Neuron (in vitro differentiated cells): ENCODE measurements around the gene DCUN1D2.
"Not testable (repeated sequence)": the region's sequence is repeated elsewhere in the genome, so short reads cannot be mapped to it uniquely, and the experiment has no call there.

ENCODE experiments used
- H2AFZ ChIP-seq: one replicate; pipeline ENCODE4 v1.6.1; 2013; ENCODE audit warnings: low read depth, mild to moderate bottlenecking, inconsistent platforms, low read length, moderate library complexity
- H3K27me3 ChIP-seq: one replicate; pipeline ENCODE4 v1.6.1; 2013; ENCODE audit warnings: low read length; ENCODE audit not compliant: insufficient read depth
- H3K36me3 ChIP-seq: one replicate; pipeline ENCODE4 v1.6.1; 2013; ENCODE audit warnings: low read length; ENCODE audit not compliant: insufficient read depth
- H3K4me1 ChIP-seq: one replicate; pipeline ENCODE4 v1.6.1; 2013; ENCODE audit warnings: low read length; ENCODE audit not compliant: insufficient read depth
- H3K4me3 ChIP-seq: 2 replicates; pipeline ENCODE4 v1.5.1; 2013; ENCODE audit warnings: mild to moderate bottlenecking, low read length, moderate library complexity
- H3K9me3 ChIP-seq: one replicate; pipeline ENCODE4 v1.6.1; 2013; ENCODE audit warnings: low read length

The DCUN1D2 gene

DNA sequence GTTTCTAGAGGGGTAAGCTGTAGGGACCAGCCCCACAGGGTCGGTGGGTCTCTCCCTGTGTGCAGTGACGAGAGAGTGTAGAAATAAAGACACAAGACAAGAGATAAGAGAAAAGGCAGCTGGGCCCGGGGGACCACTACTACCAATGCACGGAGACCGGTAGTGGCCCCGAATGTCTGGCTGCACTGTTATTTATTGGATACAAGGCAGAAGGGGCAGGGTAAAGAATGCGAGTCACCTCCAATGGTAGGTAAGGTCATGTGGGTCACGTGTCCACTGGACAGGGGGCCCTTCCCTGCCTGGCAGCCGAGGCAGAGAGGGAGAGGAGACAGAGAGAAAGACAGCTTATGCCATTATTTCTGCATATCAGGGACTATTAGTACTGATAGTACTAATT is 40.2 kb downstream of the DCUN1D2 start:
- H3K27me3 ChIP-seq, H3K4me3 ChIP-seq: not testable (repeated sequence)
- H3K36me3 ChIP-seq: peaks cover 18% of the 10 kb centered on the region

DNA sequence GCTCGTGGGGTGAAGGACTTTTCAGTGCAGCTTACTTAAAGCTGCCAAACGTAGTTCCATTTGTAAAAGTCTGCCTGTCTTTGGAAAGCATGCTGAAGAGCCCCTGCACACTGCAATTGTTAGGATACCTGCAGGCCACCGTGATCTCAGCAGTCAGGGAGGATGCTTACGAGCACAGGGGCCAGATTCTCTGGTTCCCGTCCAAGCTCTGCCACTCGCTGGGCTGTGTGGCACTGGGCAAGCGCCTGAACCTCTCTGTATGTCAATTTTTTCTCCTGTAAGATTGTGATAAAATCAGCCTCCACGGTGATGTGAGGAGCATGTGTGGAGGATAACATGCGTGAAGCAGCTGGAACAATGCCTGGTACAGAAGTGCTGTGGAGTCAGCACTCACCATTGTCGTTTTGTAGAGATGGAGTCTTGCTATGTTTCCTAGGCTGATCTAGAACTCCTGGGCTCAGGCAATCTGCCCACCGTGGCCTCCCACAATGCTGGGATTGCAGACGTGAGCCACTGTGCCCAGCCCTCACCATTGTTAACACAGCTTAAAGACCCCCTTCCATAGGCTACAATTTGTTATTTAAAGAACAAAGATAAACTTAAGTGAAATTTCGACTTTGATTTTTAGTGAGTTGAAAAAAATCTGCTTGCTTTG is 40.7 kb downstream of the DCUN1D2 start:
- H3K4me3 ChIP-seq: no peak overlapping the region
- peaks cover 3% of the 10 kb centered on the region for H3K9me3 ChIP-seq
- peaks cover 2% of the 10 kb centered on the region for H3K4me1 ChIP-seq
- no peak overlapping the region for H2AFZ ChIP-seq
- no peaks in the 10 kb centered on the region for H3K27me3 ChIP-seq
- peaks cover 12% of the 10 kb centered on the region for H3K36me3 ChIP-seq

More for the DNA sequence above, 40.2 kb downstream of the DCUN1D2 start:
- H2AFZ ChIP-seq, H3K9me3 ChIP-seq, H3K4me1 ChIP-seq: not testable (repeated sequence)

DNA sequence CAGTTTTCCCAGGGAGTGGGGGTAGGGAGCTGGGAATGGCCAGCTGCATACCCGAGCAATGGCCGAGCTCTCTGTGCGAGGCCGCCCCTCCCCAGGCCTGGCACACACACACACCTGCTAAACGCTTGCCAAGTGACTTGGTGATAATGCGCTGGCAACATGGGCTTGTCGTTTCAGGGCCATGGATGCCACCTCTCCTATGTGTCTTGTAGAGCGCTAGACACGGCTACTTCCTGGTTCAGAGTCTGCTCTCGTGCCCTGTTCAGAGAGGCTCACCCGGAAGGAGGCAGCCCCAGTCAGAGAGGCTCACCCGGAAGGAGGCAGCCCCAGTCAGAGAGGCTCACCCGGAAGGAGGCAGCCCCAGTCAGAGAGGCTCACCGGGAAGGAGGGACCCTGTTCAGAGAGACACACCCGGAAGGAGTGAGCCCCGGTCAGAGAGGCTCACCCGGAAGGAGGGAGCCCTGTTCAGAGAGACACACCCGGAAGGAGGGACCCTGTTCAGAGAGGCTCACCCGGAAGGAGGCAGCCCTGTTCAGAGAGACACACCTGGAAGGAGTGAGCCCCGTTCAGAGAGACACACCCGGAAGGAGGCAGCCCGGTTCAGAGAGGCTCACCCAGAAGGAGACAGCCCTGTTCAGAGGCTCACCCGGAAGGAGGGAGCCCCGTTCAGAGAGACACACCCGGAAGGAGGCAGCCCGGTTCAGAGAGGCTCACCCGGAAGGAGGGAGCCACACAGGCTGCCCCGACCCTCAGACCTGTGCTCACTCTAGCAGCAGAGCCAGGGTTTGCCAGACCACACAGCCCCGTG is 41.4 kb downstream of the DCUN1D2 start:
- Histone ChIP-seq H2AFZ (no peak overlapping the region), H3K9me3 (peaks cover 6% of the 10 kb centered on the region), H3K27me3 (no peaks in the 10 kb centered on the region), H3K4me1 (peaks cover 2% of the 10 kb centered on the region), H3K4me3 (no peak overlapping the region), H3K36me3 (peaks cover 8% of the 10 kb centered on the region)

DNA sequence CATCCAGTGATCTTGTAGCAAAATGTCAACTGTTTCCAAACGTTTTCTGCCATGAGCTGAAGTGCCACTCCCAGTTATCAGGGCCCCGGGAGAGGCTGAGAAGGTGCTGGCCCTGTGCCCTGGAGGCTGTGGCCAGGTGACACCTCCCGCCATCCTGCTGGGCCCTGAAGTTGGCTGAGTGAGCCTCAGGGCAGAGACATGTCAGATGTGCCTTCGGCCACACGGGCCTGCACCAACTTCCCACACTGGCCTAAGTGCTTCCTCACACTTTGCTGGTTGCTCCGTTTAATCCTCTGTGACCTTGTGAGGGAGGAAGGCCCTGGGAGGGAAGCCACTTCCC is 42.0 kb downstream of the DCUN1D2 start:
- no peak overlapping the region for H3K4me3 ChIP-seq
- H3K27me3 ChIP-seq: no peaks in the 10 kb centered on the region
- peaks cover 4% of the 10 kb centered on the region for H3K36me3 ChIP-seq
- H2AFZ ChIP-seq: no peak overlapping the region
- peaks cover 6% of the 10 kb centered on the region for H3K9me3 ChIP-seq
- peaks cover 2% of the 10 kb centered on the region for H3K4me1 ChIP-seq

DNA sequence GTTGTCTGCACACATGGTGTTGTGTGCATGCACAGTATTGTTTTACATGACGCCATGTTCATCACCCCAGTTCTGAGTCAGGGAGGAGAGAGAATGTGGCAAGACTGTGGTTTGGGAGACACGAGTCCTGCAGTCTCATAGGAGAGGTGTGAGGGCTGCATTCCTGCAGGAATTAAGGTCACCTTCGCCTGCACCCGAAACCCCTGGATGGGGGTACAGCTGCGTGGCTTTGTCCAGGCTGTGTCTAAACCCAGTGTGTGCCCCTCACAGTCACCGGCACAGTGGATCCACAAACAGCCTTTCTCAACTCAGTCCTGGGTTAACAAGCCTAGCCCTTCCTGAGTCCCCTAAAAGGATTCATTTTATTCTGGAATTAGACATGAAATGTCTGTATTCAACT is 42.9 kb downstream of the DCUN1D2 start:
- Histone ChIP-seq H3K27me3 (no peaks in the 10 kb centered on the region), H2AFZ (no peak overlapping the region), H3K9me3 (peaks cover 8% of the 10 kb centered on the region), H3K4me1 (no peaks in the 10 kb centered on the region), H3K4me3 (no peak overlapping the region), H3K36me3 (peaks cover 2% of the 10 kb centered on the region)

DNA sequence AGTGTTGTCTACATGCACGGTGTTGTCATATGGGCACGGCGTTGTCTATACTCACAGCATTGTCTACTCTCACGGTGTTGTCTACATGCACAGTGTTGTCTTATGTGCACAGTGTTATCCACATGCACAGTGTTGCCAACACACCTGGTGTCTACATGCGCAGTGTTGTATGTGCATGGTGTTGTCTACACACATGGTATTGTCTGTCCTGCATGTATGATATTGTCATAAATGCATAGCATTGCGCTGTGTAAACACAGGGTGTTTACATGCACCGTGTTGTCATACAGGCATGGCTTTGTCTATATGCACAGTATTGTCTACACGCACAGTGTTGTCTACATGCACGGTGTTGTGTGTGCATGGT is 44.0 kb downstream of the DCUN1D2 start:
- no peak overlapping the region for H2AFZ ChIP-seq
- no peaks in the 10 kb centered on the region for H3K27me3 ChIP-seq
- no peaks in the 10 kb centered on the region for H3K4me1 ChIP-seq
- peaks cover 16% of the 10 kb centered on the region for H3K9me3 ChIP-seq
- H3K36me3 ChIP-seq: peaks cover 8% of the 10 kb centered on the region
- H3K4me3 ChIP-seq: no peak overlapping the region

DNA sequence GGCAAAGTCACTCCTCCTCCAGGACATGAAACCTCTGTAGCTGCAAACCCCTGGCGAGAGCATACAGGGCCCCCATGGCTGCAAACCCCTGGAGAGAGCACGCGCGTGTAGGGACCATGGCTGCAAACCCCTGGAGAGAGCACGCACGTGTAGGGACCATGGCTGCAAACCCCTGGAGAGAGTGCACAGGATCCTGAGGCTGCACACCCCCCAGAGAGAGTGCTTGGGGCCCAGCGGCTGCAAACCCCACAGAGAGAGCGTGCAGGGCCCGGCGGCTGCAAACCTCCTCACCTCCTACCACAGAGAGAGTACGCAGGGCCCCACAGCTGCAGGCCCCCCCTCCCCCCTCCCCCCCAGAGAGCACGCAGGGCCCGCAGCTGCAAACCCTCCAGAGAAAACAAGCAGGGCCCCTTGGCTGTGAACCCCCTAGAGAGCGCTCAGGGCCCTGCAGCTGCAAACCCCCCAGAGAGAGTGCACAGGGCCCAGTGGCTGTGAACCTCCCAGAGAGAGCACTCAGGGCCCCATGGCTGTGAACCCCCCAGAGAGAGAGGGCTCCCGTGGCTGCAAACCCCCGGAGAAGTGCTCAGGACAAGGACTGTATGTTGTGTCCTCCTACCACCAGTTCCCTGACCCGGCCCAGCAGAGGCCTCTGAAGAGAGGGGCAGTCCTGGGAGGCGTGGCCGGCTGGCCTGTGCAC is 44.6 kb downstream of the DCUN1D2 start:
- Histone ChIP-seq H2AFZ (no peak overlapping the region), H3K4me1 (no peaks in the 10 kb centered on the region), H3K9me3 (peaks cover 18% of the 10 kb centered on the region), H3K36me3 (peaks cover 8% of the 10 kb centered on the region), H3K27me3 (no peaks in the 10 kb centered on the region), H3K4me3 (no peak overlapping the region)

DNA sequence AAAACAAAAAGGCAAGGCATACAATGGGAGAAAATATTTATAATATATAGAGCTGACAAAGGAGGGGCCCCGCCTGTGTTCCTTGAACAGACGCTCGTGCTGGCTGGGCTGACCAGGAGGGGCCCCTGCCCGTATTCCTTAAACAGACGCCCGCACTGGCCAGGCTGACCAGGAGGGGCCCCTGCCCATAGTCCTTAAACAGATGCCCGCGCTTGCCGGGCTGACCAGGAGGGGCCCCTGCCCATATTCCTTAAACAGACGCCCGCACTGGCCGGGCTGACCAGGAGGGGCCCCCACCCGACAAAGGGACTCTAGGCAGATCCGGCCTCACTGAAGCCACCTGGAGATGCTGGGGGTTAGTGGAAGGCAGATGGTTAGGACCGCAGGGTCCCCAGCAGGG is 46.5 kb downstream of the DCUN1D2 start:
- no peaks in the 10 kb centered on the region for H3K27me3 ChIP-seq
- no peak overlapping the region for H2AFZ ChIP-seq
- no peak overlapping the region for H3K4me3 ChIP-seq
- peaks cover 20% of the 10 kb centered on the region for H3K9me3 ChIP-seq
- peaks cover 8% of the 10 kb centered on the region for H3K36me3 ChIP-seq
- no peaks in the 10 kb centered on the region for H3K4me1 ChIP-seq

DNA sequence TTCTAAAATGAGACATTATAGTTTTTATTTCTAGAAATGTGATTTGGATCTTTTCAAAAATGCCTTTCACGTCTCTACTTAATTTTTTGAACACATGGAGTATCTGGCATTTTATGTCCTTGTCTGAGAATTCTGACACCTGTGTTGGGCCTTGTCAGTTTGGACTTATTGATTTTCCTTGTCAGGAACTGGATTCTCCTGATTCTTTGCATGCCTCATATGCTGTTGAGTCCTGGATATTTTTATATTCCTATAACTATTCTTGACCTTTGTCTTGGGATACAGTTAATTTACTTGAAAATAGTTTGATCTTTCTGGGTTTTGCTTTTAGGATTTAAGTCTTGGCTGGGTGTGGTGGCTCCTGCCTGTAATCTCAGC is 47.5 kb downstream of the DCUN1D2 start:
- H3K27me3 ChIP-seq: no peaks in the 10 kb centered on the region
- peaks cover 8% of the 10 kb centered on the region for H3K36me3 ChIP-seq
- H3K4me1 ChIP-seq: no peaks in the 10 kb centered on the region
- no peak overlapping the region for H3K4me3 ChIP-seq
- peaks cover 20% of the 10 kb centered on the region for H3K9me3 ChIP-seq
- no peak overlapping the region for H2AFZ ChIP-seq

DNA sequence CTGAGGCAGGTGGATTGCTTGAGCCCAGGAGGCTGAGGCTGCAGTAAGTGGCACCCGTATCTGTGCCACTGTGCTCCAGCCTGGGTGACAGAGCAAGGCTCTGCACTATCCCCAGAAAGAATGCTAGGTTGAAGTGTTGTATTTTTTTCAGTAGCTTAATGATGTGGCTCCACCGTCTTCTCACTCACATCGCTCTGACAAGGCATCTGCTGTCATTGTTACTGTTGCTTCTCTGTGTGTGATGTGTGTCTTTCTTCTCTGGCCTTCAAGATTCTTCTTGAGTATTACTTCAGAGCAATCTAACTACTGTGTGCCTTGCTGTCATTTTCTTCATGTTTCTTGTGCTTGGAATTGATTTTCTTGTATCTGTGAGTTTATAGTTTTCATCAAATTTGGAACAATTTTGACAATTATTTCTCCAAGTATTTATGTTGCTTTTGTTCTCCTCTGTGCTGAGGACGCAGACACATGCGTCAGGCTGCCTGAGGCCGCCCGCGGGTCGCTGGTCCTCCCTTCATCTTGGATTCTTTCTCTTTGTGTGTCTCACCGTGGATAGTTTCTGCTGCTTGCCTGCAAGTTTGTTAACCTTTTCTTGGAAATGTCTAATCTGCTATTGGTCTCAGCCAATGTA is 48.0 kb downstream of the DCUN1D2 start:
- Histone ChIP-seq H3K27me3 (no peaks in the 10 kb centered on the region), H2AFZ (no peak overlapping the region), H3K9me3 (peaks cover 20% of the 10 kb centered on the region), H3K4me1 (no peaks in the 10 kb centered on the region), H3K36me3 (peaks cover 8% of the 10 kb centered on the region), H3K4me3 (no peak overlapping the region)

DNA sequence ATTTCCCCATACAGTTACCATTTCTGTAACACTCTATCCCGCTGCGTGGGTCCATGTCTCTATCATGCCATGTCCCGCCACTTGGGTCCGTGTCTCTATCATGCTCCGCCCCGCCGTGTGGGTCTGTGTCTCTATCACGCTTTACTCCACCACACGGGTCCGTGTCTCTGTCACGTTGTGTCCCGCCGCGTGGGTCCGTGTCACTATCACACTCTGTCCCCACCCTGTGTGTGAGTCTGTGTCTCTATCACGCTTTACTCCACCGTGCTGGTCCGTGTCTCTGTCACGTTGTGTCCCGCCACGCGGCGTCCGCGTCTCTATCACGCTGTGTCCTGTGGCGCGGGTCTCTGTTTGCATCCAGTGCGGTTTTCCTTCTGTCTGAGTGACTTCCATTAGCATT is 48.9 kb downstream of the DCUN1D2 start:
- H3K4me1 ChIP-seq: no peaks in the 10 kb centered on the region
- no peak overlapping the region for H3K4me3 ChIP-seq
- H3K9me3 ChIP-seq: peaks cover 16% of the 10 kb centered on the region
- peaks cover 8% of the 10 kb centered on the region for H3K36me3 ChIP-seq
- H3K27me3 ChIP-seq: no peaks in the 10 kb centered on the region
- no peak overlapping the region for H2AFZ ChIP-seq

DNA sequence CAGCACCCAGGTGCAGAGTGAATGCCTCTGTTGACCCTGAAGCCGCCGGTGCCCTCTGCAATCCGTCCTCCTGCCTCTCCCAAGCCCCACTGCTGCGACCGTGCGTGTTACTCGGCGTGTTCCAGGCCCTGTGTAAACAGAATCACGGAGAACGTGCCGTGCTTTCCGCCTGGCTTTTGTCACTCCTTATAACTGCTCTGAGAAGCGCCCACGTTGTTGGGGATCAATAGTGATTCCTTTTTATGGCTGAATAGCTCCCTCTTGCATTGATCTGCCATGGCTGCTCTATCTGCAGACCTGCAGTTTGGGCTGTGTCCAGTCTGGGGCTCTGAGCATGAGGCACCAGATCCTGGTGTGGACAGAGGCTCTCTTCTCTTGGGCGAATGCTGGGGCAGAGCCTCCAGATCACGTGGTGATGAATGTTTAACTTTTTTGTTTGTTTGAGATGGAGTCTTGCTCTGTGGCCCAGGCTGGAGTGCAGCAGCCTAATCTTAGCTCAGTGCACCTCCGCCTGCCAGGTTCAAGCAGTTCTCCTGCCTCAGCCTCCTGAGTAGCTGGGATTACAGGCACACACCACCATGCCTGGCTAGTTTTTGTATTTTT is 53.0 kb downstream of the DCUN1D2 start:
- Histone ChIP-seq H3K4me3 (no peak overlapping the region), H3K27me3 (no peaks in the 10 kb centered on the region), H3K36me3 (peaks cover 5% of the 10 kb centered on the region), H2AFZ (no peak overlapping the region), H3K9me3 (peaks cover 11% of the 10 kb centered on the region), H3K4me1 (no peaks in the 10 kb centered on the region)

DNA sequence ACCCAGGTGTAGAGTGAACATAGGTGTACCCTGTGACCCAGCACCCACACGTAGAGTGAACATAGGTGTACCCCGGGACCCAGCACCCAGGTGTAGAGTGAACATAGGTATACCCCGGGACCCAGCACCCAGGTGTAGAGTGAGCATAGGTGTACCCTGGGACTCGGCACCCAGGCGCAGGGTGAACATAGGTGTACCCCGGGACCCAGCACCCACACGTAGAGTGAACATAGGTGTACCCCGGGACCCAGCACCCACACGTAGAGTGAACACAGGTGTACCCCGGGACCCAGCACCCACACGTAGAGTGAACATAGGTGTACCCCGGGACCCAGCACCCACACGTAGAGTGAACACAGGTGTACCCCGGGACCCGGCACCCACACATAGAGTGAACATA is 53.6 kb downstream of the DCUN1D2 start:
- H3K9me3 ChIP-seq, H3K4me3 ChIP-seq, H2AFZ ChIP-seq, H3K36me3 ChIP-seq, H3K4me1 ChIP-seq, H3K27me3 ChIP-seq: not testable (repeated sequence)
